GM12801 (cell line): ENCODE measurements around the gene RBM20.

ENCODE experiments used
- CTCF ChIP-seq: IDR thresholded peaks from one replicate; pipeline ENCODE4 v1.5.1; 2011; ENCODE audit warnings: control low read depth; ENCODE audit not compliant: insufficient read length; ENCODE audit errors: extremely low read depth

The RBM20 gene

DNA sequence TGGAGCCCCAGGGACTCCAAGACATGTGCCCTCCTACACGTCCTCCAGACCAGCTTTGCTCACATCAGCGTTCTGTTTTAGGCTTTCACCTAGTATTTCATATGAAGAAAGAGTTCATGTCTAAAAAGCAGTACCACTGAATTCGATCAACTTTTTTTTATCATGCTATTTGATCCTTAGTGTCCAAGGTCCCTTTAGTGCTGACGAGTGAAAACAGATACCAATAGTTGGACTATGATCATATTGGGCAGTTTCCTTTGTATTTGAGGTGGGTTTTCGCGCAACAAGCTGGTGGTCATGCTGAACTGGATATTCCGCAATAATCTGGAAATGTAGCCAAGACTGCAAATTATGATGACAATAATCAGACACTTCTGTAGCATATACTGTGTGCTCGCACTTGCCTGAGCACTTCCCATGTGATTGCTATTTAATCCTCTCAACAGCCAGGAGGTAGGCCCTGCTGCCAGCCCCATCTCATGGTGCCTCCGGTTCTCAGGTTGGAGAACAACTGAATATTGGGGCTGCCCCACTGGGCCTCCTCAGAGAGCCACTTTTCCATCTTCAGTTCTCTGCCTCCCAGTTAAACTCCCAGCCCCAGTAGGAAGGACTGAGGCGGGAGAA lies 65.9 kb downstream of the RBM20 start:
- no peak for TF ChIP-seq CTCF

DNA sequence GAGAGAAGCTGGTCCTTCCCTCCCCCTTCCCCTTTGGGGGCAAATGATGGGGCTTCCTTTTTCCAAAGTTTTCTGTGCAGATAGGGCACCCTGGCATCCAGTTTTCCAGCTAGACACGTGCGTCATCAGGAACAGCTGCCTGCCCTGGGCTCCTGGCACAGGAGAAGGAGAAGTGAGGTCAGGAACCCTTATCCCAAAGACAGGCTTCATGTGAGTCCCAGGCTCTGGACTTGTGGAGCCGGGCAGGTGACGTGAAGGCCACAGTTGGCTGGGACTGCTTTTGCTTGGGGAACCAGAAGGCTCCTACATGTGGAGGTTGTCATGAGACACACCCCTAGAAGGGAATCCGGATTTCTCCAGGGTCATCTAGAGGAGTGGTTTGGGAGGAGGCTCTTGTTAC lies 66.5 kb downstream of the RBM20 start:
- no peak for TF ChIP-seq CTCF

GRCh38 chr10:110711382-110711781 lies 67.2 kb downstream of the RBM20 start:
- TF ChIP-seq CTCF: no peak

GRCh38 chr10:110714356-110714755 lies 70.2 kb downstream of the RBM20 start:
- no peak for TF ChIP-seq CTCF

- TF ChIP-seq CTCF: no peak
Measured at GRCh38 chr10:110717781-110718589, 73.8 kb downstream of the RBM20 start.

DNA sequence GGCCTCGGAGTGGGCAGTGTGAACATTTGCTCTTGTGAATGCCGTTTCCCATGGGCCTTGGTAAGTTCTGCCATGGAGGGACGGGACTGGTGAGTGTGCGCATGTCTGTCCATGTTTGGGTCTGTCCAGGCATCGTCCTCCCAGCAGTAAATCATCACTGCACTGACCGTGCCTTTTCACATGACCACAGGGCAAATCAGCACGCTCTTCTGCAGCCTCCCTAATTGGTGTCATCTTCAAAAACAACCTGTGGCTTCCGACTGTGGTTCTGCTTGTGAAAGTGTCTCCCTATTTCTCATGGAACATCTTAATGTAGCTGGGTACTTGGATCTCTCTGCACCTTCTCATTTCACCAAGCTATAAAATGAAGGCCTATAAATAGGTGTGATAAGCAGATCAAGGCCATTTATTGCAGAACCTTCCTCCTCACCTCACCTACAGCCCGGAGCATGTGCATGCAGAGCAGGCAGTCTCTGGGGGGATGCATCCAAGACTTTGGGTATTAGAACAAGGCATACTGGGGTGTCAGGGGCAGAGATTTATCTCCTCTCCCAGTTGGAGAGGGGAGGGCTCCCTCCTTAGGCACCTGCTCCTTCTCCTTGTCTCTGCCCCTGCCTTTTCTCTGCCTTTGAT lies 77.4 kb downstream of the RBM20 start:
- TF ChIP-seq CTCF: no peak

DNA sequence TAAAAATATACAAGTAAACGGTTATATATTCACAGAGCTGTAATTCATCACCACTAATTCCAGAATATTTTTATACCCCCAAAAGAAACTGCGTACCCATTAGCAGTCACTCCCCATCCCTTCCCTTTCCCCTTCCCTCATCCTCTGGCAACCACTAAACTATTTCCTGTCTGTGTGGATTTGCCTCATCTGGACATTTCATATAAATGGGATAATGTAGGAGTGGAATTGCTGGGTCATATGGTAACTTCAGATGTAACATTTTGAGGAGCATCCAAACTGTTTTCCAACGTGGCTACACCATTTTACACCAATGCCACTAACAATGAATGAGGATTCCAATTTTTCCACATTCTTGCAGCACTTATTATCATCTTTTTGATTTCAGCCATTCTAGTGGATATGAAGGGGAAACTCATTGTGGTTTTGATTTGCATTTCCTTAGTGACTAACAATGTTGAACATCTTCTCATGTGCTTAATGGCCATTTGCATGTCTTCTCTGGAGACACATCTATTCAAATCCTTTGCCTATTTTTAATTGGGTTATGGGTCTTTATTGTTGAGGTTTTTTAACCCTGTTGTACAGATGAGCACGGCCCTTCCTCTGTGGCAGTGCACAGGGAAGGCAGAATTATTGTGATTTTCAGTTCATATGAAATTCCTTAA lies 79.2 kb downstream of the RBM20 start:
- no peak for TF ChIP-seq CTCF
